ENCODE results near the gene SMC6. TPM values are rescaled to one million over a fixed set of nuclear protein-coding genes. Genes with fewer than 3 reads are reported as not detected.

Gene SMC6
- polyA plus RNA-seq, 3 donors, result 33.1 to 39.8 (median 33.9) TPM

GRCh38 chr2:17771956-17772355 lies 18.3 kb upstream of the SMC6 start:
- no peak for DNase-seq (ENCODE audit: extremely low read depth in 1 of 11, low read depth in 9 of 11, low spot score in 4 of 11)

DNA sequence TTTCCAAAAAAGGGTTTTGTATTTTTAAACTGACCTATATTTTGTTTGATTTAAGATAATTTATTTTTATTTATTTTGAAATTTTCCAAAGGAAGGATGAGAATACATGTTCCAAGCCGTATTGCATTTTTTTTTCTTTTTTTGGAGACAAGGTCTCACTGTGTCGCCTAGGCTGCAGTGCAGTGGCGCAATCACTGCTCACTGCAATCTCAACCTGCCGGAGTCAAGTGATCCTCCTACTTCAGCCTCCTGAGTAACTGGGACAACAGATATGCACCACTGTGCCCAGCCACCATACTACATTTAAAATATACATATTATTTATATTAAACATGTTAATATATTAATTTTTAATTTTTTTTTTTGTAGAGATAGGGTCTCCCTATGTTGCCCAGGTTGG lies 15.3 kb upstream of the SMC6 start:
- no peak for DNase-seq (ENCODE audit: extremely low read depth in 1 of 11, low read depth in 9 of 11, low spot score in 4 of 11)

DNA sequence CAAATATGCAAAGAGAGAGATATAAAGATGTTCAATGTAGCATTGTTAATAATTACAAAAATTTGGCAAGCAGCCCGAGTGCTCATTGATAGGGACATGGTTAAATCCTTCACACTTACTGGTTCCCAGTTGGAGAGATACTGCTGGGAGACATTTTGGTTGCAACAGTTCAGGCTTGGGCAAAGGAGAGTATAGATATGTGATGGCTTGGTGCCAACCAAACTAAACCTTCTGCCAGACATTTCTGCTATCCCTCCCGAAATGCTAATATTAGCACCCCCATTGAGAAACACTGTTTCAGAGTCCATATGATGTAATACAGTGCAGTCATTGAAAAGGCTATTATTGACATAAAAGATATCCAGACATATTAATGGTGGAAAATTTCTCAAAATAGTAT lies 11.8 kb upstream of the SMC6 start:
- no peak for DNase-seq (ENCODE audit: extremely low read depth in 1 of 11, low read depth in 9 of 11, low spot score in 4 of 11)

DNA sequence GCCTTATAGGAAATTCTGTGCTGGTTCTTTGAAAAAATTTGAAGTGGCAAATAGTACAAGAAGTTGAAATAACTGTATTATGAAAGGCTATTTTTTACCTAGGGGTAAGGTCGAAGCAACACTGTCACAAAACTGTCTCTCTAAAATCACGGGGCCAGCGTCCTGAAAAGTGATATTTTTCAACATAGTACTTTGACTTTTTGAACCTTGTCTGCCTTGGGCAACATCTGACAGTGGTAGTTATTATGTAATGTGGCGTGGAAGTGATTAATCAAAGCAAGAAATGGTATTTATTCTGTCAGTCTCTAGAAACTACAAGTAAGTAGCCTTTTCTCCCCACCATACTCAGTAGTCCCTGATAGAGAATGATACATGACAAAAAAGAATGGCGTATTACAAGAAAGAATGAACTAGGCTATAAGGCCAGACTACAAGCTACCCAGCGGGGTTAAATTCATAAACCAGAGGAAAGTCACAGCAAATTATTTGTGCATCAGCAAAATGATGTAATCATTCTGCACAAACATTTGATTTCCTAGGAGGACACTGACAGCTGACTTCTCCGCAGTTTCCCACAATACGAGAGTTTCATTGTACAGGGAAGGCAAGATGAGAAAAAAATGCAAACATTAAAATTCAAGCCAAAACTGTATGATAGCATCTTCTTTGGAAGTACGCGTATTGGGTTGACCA lies 10.2 kb upstream of the SMC6 start:
- no peak for DNase-seq (ENCODE audit: extremely low read depth in 1 of 11, low read depth in 9 of 11, low spot score in 4 of 11)

DNA sequence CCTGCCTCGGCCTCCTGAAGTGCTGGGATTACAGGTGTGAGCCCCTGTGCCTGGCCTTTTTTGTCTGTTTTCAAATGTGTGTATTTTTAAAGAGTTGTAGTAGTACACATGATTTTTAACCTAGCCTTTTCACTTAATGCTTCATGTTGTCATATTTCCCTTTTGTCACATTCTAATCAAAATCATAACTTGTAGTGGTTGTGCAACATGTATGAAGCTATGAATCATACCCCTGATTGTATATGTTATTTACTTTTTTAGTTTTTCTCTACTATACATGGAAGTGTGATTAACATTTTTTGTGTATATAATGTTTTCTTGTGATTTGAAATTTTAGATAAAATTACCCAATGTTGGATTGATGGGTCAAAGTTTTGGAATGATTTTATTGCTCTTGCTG lies 8.8 kb upstream of the SMC6 start:
- DNase-seq (ENCODE audit: extremely low read depth in 1 of 11, low read depth in 9 of 11, low spot score in 4 of 11), result no peak

DNA sequence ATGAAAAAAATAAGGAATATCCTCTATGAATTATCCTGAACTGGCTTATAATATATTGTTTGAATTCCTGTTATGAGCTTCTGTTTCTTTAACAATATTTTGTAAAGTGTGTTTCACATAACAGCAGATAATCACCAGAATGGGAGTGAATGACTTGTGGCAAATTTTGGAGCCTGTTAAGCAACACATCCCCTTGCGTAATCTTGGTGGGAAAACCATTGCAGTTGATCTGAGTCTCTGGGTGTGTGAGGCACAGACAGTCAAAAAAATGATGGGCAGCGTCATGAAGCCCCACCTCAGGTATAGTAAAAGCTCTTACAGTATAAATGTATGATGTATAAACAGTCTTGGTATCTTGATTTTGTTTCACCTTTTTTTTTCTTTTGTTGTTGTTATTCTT lies 6.2 kb upstream of the SMC6 start:
- DNase-seq (ENCODE audit: extremely low read depth in 1 of 11, low read depth in 9 of 11, low spot score in 4 of 11), result no peak

- no peak for DNase-seq (ENCODE audit: extremely low read depth in 1 of 11, low read depth in 9 of 11, low spot score in 4 of 11)
Measured at GRCh38 chr2:17758118-17758517, 4.5 kb upstream of the SMC6 start.

DNA sequence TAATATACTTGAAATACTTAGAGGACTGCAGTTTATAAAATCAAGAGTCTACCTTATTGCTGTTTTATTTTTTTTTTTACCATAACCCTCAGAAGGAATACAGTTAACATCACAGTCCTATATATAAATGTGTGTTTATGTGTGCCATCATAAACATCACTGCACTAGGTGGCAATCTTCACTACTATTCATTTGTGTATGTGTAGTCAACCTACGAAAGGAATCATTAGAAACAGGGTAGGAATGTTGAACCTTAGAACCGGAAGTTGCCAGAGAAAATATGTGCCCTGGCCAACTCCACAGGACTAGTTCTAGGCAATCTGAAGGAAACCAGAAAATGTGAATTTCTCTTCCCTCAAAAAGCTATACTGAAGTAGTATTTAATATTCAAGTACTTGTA lies 3.7 kb upstream of the SMC6 start:
- DNase-seq (ENCODE audit: extremely low read depth in 1 of 11, low read depth in 9 of 11, low spot score in 4 of 11), result no peak

- DNase-seq (ENCODE audit: extremely low read depth in 1 of 11, low read depth in 9 of 11, low spot score in 4 of 11), result no peak
Measured at GRCh38 chr2:17756668-17757067, 3.1 kb upstream of the SMC6 start.

DNA sequence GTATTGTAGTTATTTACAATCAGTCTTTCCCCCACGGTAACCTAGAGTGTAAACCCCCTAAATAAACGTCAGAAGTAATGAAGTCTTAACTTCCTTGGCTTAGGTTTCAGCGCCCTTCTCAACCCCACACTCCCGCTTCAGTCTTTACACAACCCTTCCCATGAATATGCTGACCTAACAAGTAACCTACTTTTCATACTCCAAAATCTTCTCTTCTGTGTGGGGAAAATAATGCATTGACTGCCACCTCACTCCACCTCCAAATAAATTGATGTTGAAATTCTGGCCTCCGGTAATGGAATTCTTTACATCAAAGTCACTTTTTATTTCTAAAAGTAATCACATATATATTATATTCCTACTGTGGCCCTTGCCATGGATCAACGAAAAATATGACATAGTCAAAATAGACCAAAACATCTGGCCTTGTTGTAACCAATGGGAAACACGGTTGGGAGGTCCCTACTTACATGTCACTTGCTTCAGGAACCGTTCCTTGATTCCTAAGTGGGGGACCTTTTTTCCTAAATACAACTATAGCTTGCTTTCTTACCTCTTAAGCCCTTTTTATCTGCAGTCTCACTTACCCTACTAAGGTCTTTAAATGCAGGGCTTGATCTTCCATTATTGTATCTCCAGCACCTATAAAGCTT lies 1.3 kb upstream of the SMC6 start:
- DNase-seq (ENCODE audit: extremely low read depth in 1 of 11, low read depth in 9 of 11, low spot score in 4 of 11), result no peak

GRCh38 chr2:17752892-17753802 lies 463 bp downstream of the SMC6 start:
- DNase-seq (ENCODE audit: extremely low read depth in 1 of 11, low read depth in 9 of 11, low spot score in 4 of 11), result peak in 5 of 11 donors; percentile 2 to 57 (median 23)

GRCh38 chr2:17752246-17752645 lies 1.4 kb downstream of the SMC6 start:
- no peak for DNase-seq (ENCODE audit: extremely low read depth in 1 of 11, low read depth in 9 of 11, low spot score in 4 of 11)

DNA sequence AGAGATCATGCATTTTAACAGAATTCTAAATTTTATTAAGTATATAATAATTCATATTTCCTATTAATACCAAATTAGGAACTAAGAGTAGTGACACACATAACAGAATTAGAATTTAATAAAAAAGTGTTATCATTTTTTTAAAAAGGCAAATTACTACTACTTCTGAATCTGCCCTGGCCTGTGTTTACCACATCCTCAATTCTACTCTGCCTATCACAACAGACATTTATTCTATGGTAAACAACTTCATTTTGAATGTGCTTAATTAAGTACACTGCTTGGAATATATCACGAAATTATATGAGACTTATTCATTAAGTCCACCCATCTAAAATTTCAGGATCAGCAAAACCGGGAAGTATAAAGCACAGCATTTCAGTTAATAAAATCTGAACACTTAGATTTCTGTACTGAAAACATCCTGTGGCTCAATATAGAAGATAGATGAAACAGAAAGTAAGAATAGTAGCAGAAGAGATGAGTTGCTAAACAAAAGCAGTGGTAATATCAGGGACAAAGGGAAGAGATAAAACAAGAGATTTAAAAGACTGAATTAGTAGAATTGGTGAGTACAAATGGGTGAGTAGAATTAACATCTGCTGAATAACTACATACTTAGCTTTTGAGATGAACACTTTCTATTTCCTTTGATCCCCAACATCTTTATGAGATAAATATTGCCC lies 3.7 kb downstream of the SMC6 start:
- DNase-seq (ENCODE audit: extremely low read depth in 1 of 11, low read depth in 9 of 11, low spot score in 4 of 11), result no peak

DNA sequence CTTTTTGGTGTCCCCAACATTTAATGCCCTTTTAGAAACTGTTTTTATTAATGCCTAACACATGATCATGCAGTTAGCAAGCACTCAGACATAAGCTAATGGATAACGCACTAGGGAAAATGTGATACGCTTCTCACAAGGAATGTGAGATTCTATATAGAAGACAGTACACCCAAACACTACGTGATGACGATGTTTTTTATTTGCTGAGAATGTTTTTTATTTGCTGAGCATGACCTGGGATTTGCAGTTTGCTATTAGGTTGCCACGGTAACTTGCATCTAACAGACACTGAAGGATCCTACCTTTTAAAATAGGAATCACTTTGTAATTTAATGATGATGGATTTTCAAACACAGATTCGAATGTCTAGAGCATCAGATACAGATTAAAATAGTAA lies 4.9 kb downstream of the SMC6 start:
- DNase-seq (ENCODE audit: extremely low read depth in 1 of 11, low read depth in 9 of 11, low spot score in 4 of 11), result no peak

- no peak for DNase-seq (ENCODE audit: extremely low read depth in 1 of 11, low read depth in 9 of 11, low spot score in 4 of 11)
Measured at GRCh38 chr2:17747684-17748452, 5.7 kb downstream of the SMC6 start.

GRCh38 chr2:17740203-17740602 lies 13.4 kb downstream of the SMC6 start:
- no peak for DNase-seq (ENCODE audit: extremely low read depth in 1 of 11, low read depth in 9 of 11, low spot score in 4 of 11)

DNA sequence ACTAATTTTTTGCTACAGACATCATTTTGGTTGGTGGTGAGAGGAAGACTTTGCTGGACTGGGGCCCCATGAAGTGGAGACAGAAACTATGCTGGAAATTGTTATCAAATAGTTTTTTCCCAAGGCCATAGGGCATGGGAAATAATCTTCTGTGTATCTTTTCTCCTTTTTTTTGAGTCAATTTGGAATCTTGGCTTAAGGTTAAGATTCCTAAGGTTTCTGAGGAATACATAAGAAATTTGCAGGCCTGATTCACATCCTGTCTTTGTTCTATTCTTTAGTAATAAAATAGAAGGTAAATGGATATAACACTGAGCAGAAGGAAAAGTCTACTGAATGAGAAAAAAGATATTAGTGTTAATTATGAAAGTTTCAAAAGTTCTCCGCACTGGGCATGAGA lies 16.6 kb downstream of the SMC6 start:
- DNase-seq (ENCODE audit: extremely low read depth in 1 of 11, low read depth in 9 of 11, low spot score in 4 of 11), result no peak

DNA sequence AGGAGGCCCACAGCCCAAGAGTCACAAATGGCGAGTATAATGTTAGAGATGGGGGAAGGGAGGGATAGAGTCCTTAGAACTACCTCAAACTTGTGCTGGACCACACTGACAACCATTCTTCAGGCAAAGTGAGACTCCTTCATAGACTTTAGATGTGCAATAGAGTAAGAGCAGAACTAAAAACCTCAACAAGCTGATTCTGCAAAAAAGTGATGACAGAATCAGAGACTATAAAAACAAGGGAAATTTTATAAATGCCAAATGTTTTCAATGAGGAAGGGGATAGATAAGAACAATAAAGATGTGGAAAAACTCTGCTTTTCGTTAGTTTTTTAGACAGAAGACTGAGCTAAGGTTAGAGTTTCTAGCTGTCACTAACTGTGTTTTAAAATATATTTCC lies 17.7 kb downstream of the SMC6 start:
- no peak for DNase-seq (ENCODE audit: extremely low read depth in 1 of 11, low read depth in 9 of 11, low spot score in 4 of 11)

DNA sequence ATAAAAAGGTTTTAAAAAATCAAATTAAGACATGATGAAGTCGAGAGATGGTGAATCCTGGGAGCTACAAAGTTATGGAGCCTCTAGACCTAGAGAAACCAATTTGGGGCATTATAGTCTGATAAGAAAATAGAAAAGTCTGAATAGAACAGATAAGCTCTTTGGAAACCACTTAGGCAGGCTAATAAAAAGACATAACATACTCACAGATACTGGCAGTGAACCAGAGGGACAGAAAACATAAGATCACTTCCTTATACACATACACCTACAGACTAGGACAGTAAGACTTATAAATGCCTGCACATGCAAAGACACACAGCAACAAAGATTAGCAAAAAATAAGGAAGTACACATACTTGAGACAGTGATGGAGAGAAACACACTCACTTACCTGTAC lies 20.0 kb downstream of the SMC6 start:
- DNase-seq (ENCODE audit: extremely low read depth in 1 of 11, low read depth in 9 of 11, low spot score in 4 of 11), result no peak
